AG09309 (cell line): ENCODE data around the gene LRRC4C.

Experiments used
- DNase-seq: peaks from one replicate; pipeline ENCODE4 v3.0.0-alpha.2; 2010; ENCODE audit warnings: low read depth
- H3K4me3 ChIP-seq: 2 replicates; pipeline ENCODE4 v1.5.1; 2011; ENCODE audit warnings: mild to moderate bottlenecking, low read depth, low read length, moderate library complexity; ENCODE audit not compliant: control insufficient read depth
- TF ChIP-seq, protein P1 (sequence below): IDR thresholded peaks from 2 replicates; pipeline ENCODE4 v1.5.1; 2011; ENCODE audit warnings: mild to moderate bottlenecking, low read depth, low read length, inconsistent platforms; ENCODE audit not compliant: insufficient read depth, control insufficient read depth; ENCODE audit errors: missing control alignments

The LRRC4C gene

DNA sequence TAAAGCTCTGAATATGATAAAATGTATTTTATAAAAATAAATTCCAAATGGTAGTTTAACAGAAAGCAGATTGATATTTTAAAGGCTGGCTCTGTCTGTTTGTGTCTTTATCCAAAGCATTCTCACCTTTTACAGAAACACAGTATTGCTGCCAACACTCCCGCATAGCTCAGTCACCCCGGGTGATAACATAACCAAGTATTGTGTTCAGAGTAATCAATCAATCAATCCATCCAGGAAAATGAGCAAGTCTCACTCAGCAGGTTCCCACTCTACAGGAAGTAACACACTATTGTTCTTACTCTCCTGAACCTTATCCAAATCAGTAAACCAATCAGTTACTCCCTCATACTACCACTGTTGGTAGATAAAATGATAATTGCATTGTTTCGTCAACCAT lies 203.4 kb downstream of the LRRC4C start:
- no peak for DNase-seq
- TF ChIP-seq, protein P1, sequence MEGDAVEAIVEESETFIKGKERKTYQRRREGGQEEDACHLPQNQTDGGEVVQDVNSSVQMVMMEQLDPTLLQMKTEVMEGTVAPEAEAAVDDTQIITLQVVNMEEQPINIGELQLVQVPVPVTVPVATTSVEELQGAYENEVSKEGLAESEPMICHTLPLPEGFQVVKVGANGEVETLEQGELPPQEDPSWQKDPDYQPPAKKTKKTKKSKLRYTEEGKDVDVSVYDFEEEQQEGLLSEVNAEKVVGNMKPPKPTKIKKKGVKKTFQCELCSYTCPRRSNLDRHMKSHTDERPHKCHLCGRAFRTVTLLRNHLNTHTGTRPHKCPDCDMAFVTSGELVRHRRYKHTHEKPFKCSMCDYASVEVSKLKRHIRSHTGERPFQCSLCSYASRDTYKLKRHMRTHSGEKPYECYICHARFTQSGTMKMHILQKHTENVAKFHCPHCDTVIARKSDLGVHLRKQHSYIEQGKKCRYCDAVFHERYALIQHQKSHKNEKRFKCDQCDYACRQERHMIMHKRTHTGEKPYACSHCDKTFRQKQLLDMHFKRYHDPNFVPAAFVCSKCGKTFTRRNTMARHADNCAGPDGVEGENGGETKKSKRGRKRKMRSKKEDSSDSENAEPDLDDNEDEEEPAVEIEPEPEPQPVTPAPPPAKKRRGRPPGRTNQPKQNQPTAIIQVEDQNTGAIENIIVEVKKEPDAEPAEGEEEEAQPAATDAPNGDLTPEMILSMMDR, result no peak
- H3K4me3 ChIP-seq, result no peak overlapping the region

DNA sequence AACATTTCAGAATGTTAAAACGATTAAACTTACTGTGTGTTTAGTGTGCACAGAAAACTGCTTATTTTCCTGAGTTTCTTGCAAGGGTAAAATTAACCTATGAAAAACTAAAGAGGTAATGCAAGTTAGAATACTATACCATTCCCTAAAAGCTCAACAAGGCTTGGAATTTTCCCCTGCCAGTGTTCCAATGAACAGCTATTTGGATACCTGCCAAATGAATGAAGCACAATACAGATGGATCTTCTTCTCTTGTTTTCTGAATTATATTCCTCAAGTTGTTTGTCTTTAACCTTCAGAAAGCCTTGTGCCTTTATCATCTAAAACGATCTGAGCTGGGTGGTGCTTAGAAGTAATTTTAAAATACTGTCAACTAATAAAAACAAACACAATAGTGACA lies 204.5 kb downstream of the LRRC4C start:
- TF ChIP-seq, protein P1, result no peak
- no peak for DNase-seq
- no peak overlapping the region for H3K4me3 ChIP-seq

DNA sequence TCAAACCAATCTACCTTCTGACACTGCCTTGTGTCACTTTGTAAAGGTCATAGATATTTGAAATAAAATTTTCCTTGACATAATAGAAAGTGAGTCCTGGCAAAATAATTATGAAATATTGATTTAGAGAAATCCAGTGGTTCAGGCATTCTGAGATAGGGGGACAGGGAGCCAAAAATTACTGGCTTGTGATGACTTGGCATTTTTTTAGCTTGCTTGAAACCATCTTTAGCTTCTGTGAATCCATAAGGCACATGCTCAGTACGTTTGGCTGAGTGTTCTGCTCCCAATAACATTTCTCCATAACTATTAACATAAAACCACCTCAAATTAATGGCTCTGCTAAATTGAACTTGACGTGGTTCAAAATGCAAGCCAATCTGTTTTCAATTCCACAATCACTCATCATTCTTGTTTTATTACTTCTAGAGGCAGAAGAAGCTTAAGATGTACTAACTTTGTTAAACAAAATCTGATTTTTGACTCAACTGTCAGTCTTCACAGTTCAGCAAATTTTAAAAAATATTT lies 209.0 kb downstream of the LRRC4C start:
- DNase-seq, result no peak
- TF ChIP-seq, protein P1, result no peak

DNA sequence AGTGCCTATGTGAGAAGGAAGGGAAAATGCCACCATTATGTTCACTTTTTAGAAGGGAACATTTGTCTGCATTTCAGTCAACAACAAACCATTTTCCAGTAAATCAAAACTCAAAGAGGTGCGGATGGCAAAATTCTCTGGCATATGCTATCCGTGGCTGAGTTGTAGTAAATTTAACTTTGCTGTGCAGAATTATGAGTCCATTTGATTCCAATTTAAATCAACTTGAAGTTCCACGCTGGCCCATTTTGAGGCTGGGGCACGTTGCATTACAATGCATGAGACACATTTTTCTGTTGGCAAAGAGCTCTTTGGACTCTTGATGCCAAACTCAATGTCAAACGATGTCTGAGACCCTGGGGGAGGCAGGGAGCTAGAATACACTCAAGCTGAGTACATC lies 211.8 kb downstream of the LRRC4C start:
- H3K4me3 ChIP-seq, result no peak overlapping the region
- TF ChIP-seq, protein P1, result no peak
- no peak for DNase-seq

More for the DNA sequence above, 209.0 kb downstream of the LRRC4C start:
- H3K4me3 ChIP-seq, result no peak overlapping the region

DNA sequence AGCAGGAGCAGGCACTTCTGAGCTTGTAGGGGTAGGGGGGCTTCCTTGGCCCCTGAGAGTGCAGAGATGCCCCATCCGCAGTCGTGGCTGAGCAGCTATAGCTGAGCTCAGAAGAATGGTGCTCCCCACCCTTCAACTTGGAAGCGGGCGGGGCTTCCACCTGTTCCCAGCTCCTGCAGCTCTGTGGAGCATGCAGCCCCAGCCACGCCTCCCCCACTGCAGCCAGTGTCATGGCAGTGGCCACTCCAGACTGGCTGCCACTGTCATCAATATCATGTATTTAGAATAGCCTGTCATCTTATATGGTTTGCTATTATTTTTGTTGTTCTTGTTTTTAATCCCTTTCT lies 213.1 kb downstream of the LRRC4C start:
- H3K4me3 ChIP-seq, result no peak overlapping the region
- DNase-seq, result no peak
- TF ChIP-seq, protein P1, result no peak

DNA sequence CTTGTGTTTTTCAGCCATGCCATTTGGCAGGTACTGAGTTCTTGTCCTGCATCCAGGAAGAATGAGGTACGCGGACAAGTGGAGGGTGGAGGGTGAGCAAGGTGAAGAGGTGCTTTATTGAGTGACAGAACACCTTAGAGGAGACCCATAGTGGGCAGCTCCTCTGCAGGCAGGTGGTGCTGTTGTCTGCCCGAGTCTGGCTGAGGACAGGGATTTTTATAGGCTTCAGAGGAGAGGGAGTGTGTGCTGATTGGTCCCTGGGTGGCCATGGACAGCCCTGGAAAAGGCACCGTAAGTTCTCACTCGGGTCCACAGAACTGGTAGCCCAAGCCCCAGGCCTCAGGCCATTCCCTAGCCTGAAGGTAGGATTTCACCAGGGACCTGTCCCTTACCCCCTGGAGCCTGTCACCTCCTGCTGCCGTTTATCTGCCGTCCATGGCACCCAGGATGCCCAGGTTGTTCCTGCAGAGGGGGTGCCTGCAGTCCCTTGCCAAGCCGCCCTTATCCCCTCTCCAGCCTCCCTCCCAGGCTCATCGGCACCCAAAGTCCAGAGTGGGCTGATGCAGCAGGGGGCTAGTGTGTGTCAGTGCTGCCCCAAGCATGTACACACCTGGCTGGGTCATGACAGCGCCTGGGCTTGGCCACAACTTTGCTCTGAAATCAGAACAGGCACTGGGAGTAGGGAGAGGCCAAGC lies 213.6 kb downstream of the LRRC4C start:
- TF ChIP-seq, protein P1, result no peak
- no peak overlapping the region for H3K4me3 ChIP-seq
- no peak for DNase-seq

DNA sequence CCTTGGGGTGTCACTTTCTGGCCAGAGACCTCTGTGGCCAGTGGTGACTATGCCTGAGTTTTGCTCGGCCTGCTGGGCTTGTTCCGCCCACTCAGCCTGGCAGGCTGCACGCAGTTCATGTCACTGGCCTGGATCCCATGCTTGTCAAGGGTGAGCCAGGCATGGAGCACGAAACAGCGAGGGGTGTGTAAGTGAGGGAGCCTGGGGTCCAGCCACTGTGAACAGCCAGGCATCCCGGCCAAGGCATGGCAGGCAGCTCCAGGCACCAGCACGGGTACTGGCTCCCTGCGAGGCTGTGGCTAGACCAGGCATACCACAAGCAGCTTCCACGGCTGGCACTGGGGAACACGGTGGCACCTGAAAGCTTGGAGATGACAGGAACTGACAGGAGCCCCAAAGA lies 214.3 kb downstream of the LRRC4C start:
- DNase-seq, result no peak
- TF ChIP-seq, protein P1, result no peak
- no peak overlapping the region for H3K4me3 ChIP-seq
